ENCODE results near the gene TCF4.

The TCF4 gene

DNA sequence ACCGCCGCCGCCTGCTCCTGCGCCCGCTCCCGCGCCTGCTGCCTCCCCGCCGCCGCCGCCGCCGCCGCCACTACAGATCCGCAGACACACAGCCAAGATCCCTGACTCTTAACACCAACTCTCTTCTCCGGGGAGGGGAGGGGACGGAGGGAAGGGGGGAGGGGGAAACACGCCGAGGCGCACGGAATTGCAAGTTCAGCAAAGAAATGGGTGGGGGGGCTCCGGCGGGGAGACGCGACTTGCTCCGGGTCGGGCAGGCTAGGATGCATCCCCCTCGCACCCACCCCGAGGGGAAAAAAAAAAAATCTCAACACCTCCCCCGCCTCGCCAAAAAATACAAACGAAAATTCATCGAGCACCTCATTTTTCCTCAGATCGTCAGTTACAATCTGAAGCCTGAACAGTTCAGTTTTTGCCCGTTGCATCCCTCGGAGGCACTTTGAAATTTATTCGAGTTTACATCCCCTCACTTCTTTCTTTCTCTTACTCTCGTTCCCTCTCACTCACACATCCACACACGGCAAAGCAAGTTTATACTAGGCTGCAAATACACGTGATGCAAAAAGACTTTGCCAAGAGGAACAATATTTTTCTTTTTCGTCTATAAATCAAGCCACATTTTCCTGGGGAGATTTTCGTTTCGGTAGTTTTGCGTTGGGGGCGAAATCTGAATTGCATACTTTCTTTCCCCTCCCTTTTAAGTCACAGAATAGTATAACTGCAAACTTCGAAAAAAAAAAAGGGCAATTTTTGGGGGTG is at the start of gene TCF4:
TSS of gene TCF4 (minus strand) at position 82 of the 759 bp plus-strand sequence. CDS start 1,076 bp downstream, outside the sequence.
- DNase-seq (ENCODE audit: low read depth, low spot score) = no peak

DNA sequence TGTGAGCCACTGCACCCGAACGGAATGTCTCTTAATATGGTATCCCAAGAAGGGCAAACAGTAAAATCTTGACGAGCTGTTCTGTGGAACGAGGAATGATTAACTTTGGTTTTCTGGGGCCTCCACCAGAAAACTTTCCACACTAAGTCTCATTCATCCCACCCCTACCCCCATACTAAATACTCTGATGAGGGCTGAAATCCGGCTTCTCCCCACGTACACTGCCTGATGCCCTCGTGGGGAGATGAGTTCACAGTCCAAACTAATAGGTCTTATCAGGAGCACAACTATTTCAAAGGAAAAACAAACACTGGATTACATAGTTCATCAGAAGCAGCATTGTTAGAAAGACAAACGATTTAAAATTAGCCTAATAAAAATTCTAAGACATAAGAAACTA is 49.2 kb upstream of the TCF4 start:
- no peak for DNase-seq (ENCODE audit: low read depth, low spot score)

DNA sequence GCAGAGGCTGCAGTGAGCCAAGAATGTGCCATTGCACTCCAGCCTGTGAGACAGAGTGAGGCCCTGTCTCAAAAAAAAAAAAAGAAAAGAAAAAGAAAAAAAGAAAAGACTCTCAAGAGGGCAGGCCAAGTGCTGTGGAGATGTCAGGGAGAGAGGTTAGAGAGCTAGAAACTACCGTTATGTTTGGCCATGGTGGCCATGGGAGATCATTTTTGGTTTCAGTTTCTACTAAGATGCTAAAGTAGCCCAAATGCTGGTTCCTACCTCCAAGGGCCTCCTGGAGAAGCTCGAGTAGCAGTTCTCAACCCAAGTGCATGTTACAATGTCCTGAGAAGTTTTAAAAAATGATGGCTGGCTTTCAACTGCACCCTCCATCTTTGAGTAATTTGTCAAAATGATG is 47.4 kb upstream of the TCF4 start:
- DNase-seq (ENCODE audit: low read depth, low spot score) = no peak

DNA sequence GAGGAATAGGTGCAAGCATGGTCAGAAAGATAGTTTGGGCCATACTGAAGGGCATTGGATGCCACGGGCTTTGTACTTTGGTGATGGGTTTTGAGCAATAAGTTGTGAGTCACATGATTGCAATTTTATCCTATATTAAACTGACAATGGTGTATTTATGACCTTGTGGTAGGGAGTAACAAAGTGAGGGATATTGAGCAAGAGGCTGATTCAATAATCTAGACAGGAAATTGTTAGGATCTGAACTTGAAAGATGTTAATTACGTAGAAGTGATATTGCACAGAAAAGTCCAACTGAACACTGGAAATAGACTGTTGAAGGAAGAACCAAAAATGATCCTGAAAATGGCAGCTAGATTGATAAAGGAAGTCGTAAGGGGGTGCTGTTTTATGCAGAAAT is 46.6 kb upstream of the TCF4 start:
- no peak for DNase-seq (ENCODE audit: low read depth, low spot score)

DNA sequence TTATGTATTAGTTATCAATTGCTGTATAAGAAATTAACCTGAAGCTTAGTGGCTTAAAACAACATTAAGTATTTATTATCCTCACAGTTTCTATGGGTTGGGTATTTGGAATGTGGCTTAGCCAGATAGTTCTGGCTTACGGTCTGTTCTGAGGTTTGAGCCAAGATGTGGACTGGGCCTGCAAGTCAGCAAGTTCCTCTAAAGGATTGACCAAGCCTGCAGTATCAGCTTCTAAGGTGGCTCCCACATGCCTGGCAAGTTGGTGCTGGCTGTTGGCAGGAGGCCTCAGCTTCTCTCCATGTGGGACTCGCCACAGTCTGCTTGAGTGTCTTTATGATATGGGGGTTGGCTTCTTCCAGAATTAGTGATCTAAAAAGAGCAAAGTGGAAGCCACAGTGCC is 45.0 kb upstream of the TCF4 start:
- DNase-seq (ENCODE audit: low read depth, low spot score) = no peak

DNA sequence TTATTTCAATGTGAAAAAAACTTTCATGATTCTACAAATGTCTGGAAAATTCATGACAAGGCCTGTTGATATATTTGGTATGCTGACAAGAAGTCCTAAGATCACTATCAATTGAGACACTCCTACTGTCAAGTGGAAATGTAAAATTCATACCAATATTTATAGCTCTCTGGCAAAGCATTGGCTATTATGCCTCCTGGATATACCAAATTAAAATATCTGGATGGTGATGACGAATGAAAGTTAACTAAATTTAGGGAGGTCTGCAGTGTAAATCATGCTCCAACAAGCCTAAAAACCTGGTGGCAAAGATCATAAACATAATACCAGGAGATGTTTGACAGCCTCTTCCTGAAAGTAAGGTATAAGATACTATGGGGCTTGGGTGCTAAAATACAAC is 41.1 kb upstream of the TCF4 start:
- DNase-seq (ENCODE audit: low read depth, low spot score) = no peak

DNA sequence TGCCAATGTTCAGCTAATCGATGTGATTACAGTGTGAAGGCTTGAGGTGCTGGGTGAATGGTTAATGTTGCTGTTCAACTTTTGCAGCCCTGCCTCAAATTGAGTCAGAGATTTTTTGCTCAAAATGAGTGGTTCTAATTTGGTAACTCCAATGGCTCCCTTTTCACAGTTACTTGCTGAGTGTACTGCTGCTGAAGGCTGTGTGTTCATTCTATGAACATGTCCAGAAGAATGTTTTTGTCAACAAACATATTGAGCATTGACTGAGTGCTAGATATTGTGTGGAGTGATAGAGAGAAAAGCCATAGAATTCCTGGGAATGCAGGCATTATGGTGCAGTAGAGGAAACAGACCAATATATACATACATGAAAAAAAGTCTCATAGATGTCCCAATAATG is 39.0 kb upstream of the TCF4 start:
- DNase-seq (ENCODE audit: low read depth, low spot score) = no peak

DNA sequence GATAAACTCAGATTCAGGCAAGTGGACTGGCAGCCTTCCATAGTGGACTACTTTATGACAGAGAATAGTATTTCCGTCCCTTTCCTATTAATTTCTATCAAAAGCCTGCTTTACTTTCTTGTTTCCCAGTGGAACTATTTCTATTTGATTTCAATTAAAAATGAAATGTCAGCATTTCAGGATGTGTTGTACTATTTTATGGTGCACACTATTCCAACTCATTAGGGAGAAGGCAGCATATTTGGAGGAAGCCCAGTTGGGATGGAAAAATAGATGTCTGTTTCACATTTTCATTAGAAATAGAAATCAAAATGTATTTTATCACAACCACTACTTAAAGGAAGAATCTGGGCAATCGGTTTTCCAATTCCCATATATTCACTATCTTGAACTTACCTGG is 37.9 kb upstream of the TCF4 start:
- no peak for DNase-seq (ENCODE audit: low read depth, low spot score)

DNA sequence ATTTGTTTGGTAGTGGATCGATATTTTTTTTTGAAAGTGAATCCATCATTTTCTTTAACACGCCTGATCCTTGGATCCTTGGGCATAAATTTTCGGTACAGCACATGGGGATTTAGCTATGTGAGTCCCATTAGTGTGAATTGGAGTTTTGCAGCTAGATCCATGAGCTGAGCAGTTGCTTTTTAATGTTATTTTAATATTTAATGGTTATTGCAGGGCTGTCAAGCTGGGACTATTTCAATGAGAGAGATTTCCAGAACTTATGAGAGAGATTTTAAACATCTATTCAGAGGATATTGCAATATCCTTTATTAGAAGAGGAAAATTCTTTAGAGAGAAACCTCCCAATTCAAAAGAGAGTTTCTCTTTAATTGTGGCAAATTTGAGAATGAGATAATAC is 35.6 kb upstream of the TCF4 start:
- DNase-seq (ENCODE audit: low read depth, low spot score) = no peak

DNA sequence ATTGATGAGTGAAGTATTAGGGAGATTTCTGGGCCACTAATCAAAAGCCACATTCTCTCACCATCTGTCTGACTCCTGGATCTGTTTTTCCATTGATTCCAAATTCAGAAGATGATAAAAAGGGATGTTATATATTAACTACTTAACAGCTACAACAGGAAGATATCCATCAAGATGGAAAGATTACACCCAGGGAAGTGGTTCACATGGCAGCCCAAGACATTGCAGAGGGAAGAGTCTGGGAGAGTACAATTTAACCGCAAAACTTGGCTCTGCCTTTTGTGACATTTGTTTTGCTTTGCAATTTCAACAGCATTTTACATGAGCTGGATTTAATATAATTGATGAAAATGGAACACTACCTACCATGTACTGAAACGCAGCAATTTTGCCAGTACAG is 22.5 kb upstream of the TCF4 start:
- no peak for DNase-seq (ENCODE audit: low read depth, low spot score)

DNA sequence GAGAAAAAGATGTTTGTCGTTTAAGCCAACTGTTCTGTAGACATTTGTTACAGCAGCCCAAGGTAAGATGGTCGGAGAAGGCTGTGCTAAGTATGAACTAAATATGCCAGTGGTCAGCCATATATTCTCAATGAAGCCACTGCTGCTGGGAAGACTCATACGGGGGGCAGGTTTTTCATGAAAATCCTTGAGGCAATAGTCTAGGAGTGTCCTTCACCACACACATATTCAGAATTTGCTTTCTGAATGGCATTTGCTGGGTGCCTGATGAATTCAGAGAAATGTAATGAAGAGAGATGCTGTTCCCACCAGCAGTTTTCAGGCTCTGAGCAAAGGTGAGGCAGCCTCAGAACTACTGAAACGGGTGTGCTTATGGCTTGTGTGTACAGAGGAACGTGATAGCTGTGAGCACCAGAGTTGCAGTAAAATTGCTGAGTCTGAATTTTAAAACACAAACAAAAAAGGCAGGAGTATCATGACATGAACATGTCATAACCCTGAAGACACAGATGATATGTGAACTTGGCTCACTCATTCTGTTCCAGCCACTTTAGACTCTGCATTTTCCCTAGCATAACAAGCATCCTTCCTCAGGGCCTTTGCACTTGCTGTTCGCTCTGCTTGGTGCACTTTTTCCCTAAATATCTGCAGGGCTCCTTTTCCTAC is 21.3 kb upstream of the TCF4 start:
- DNase-seq (ENCODE audit: low read depth, low spot score) = no peak

DNA sequence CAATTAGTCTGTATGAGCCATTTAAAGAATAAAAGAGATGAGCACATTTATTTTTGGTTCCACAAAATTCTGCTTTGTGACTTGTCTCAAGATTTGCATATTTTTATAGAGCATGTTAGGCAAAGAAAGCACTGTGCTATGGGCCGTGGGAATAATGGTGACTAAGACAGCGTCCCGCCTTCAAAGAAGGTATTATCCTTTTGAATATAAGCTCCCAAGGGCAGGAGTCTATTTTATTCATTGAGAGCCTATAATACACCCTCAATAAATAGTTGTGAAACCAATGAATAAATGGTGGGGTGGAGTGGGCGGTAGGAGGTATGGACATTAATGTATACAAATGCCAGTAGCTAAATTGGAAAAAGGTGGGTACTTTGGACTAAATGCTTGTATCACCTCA is 20.5 kb upstream of the TCF4 start:
- DNase-seq (ENCODE audit: low read depth, low spot score) = no peak

DNA sequence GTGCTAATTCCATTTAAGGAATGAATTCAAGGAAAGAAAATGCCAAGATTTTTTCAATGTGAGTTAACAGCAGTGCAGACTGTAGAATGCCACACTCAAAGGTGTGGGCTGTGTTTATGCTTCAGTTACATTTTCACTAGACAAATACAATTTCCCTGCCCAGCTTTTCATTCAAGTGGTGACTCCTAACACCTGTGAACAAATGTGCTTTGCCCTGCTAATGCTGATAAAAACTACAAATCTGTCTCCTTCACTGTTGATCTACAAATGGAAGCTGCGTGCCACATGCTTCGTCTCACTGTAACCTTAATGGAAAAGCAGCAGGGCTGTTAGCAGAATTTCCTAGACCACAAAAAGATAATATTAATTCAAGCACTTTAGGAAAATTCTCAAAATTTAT is 19.8 kb upstream of the TCF4 start:
- DNase-seq (ENCODE audit: low read depth, low spot score) = no peak

DNA sequence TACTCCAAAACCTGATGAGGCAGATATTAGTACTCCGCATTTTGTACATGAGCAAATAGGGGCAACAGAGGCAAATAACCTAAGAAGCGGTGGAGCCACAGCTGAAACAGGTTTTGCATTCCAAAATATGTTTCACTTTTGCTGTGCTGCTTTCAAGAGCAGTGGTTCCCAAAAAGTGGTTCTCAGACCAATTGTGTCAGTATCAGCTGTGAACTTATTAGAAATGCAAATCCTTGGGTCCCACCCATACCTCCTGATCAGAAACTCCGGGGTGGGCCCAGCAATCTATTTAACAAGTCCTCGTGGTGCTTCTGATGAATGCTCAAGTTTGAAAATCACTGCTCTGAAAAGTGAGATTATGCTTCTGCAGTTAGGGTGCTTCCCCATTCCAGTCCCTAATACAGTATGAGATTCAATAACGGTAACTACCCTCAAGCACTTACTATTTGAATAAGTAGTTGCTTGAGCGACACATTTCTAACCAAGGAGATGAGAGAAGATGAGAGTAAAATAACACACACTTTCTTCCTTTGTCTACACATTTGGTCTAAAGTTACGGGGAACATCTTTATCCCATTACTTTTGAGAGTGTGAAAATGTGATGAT is 17.8 kb upstream of the TCF4 start:
- no peak for DNase-seq (ENCODE audit: low read depth, low spot score)

DNA sequence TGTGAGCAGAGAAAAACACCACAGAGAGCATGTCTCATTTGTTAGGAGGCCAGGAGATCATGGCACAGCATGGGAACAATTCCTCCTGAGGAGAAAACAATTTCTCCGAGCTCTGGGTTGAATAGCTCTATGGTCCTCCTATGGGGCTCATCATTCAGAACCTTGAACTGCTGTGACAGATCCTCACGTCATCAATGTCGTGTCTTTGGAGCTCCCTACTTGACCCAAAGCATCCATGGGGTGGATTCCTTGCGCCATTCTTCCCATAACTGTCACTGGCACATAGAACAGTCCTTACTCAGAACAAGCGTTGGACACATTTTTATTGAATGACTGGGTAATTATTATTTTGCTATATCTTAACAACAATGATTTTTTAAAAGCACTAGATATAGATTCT is 15.8 kb upstream of the TCF4 start:
- DNase-seq (ENCODE audit: low read depth, low spot score) = no peak

DNA sequence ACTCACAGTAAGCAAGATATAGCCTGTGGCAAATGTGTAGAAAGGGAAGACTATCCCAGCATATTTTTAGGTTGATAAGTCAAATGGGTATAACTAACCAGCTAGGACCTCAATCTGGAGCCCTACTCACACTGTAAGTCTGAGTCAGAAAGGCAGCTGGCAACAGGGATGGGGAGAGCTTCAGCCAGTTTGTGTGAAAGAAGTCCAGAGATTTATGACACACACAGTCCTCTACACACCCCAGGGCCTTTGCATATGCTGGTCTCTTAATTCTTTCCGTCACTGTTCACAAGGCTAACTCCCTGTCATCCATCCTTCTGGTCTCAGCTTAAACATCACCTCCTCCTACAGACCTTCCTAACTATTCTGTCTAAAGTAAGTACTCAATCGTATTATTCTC is 5.9 kb upstream of the TCF4 start:
- no peak for DNase-seq (ENCODE audit: low read depth, low spot score)

DNA sequence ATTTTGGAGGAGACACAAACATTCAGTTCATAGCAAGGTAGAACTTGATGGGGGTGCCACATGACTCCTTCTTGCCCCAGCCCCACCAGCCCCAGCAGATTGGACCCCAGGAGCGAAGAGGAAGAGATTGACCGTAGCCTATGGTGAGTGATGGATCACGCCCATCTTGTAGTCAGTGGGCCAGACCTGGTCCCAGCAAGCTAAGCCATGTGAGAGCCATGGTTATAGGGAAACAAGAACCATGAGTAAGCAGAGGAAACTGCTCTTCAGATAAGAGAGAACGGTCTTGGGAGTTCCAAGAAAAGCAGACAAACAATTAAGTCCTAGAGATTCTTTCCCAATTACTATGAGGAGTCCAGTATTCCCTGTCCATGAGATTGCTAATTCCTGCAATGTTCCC is 4.6 kb upstream of the TCF4 start:
- no peak for DNase-seq (ENCODE audit: low read depth, low spot score)

DNA sequence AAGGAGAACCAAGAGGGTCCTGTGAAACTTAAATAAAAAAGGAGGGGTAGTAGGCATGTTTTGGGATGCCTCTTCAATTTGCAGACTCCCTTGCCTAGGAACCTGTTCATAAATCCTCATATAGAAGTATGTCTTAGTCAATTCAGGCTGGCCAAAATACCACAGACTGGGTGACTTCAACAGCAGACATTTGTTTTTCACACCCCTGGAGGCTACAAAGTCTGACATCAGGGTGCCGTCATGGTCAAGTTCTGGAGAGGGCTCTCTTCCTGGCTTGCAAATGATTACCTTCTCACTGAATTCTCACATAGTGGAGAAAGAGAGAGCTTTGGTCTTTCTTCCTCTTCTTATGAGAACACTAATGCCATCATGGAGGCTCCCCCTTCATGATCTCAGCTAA is 4.1 kb upstream of the TCF4 start:
- no peak for DNase-seq (ENCODE audit: low read depth, low spot score)

DNA sequence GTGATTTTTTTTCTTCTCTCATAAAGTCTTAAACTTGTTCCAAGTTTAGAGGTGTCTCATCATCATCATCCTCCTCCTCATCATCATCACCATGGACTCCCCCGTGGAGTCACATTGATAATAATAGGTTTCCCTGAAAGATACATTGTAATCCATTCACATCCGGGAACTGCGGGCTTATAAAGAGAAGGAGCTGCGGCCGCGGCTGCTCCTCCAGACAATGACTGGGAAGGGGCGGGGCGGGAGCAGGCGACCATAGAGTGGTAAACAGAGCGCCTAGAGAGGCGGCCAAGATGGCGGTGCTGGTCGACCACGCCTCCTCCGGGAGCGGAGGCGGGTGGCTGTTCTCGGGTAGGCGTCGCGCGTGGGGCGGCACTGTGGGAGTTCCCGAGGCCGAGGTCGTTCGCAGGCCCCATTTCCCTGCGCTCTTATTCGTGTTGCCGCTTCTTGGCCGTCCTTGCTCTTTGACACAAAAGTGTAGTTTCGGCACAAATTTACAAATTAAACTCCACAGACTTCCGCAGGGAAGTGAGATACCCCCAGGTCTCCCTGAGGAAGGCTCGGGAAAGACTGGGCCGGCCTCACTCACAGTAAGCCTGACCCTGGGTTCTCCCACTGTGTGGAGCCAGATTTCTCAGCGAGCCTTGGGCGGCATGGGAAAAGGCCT is 1.8 kb upstream of the TCF4 start:
- DNase-seq (ENCODE audit: low read depth, low spot score) = no peak

DNA sequence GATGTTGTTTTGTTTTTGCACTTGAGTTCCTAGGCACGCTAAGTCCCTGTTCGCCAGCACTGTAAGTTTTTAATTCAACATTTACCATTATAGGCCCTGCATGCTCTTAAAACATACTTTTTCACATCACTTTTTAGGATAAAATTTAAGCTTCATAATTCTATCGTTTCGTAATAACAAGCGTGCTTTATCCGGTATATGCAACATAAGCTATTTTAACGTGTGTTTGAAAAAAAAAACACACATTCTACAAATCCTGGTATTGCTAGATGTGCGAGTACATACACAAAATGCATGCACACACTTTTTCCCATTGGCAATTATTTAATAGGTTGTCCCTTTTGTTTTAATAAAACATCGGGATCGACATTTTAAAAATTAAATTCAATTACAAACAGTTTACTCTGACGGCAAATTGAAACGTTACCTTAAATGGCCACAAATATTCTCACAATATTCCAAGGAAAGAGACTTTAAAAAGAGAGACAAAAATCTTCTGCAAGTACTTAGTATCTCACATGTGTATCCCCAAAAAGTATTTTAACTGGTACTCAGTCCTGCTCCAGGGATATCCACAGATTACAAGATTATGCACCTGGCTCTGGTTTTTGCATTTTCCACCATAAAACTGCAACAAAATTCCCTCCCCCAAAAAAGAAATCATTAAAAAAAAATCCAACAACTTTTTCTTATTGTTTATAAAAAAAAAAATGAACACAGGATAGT is 1.0 kb upstream of the TCF4 start:
- DNase-seq (ENCODE audit: low read depth, low spot score) = no peak

DNA sequence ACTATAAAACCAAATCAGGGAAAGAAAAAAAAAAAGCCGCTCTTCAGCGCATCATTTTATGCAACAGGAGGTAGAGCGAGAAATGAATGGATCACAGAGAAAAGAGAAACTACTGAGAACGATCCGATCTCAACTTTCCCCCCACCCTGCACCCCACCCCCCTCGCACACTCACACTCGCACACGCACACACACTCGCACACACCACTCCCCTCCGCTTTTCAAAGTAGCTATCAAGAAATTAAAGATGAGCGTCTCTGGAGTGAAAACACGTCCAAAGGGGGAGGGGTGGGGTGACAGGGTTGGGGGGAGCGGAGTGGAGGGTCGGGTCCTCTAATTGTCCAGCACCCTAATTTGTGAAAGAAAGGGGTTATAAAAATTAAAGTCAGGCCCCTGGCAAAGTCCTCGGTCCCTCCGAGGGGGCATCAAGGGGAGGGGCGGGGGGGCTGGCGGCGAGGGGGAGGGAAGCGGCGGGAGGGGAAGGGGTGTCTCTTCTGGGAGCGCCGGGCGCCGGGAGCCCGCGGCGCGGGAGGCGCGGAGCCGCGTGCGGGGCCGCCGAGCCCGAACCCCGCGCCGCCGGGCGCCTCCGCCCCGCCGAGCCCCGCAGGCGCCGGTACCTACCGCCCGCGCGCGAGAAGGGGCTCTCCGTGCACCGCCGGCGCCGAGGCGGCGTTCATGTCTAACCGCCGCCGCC is 428 bp downstream of the TCF4 start:
- no peak for DNase-seq (ENCODE audit: low read depth, low spot score)

Data from activated CD4-positive, CD25-positive, alpha-beta regulatory T cell treated with anti-CD3 and anti-CD28 coated beads, Interleukin-2, amount 50 U/mL, for 16 hours (primary cell).